DOHH2 (cell line): Measurements from ENCODE around the gene IL10RA.

Source experiments
- EZH2phosphoT487 ChIP-seq: fragments of 200-600 bp; sonication (generic); IDR thresholded peaks from 2 replicates; pipeline ENCODE4 v1.6.1; 2017; ENCODE audit warnings: borderline replicate concordance, mild to moderate bottlenecking, antibody characterized with exemption, low read length, moderate library complexity, mixed read lengths
- TF ChIP-seq, protein P1 (sequence below): fragments of 200-600 bp; sonication (generic); IDR thresholded peaks from one replicate; pipeline ENCODE4 v1.5.1; 2014; ENCODE audit warnings: antibody characterized with exemption, mild to moderate bottlenecking, low read depth, low read length; ENCODE audit not compliant: poor library complexity, severe bottlenecking

DNA sequence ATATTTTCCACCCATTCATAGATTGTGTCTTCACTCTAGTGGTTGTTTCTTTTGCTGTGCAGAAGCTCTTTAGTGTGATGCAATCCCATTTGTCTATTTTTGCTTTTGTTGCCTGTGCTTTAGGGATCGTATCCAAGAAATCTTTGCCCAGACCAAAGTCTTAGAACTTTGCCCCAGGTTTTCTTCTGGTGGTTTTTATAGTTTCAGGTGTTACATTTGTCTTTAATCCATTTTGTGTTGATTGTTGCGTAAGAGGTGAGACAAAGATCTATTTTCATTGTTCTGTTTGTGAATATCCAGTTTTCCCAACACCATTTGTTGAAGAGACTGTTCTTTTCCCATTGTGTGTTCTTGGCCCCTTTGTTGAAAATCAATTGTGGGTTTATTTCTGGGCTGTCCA lies 6.4 kb downstream of the IL10RA start:
- TF ChIP-seq, protein P1, sequence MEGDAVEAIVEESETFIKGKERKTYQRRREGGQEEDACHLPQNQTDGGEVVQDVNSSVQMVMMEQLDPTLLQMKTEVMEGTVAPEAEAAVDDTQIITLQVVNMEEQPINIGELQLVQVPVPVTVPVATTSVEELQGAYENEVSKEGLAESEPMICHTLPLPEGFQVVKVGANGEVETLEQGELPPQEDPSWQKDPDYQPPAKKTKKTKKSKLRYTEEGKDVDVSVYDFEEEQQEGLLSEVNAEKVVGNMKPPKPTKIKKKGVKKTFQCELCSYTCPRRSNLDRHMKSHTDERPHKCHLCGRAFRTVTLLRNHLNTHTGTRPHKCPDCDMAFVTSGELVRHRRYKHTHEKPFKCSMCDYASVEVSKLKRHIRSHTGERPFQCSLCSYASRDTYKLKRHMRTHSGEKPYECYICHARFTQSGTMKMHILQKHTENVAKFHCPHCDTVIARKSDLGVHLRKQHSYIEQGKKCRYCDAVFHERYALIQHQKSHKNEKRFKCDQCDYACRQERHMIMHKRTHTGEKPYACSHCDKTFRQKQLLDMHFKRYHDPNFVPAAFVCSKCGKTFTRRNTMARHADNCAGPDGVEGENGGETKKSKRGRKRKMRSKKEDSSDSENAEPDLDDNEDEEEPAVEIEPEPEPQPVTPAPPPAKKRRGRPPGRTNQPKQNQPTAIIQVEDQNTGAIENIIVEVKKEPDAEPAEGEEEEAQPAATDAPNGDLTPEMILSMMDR: no peak
- no peak for TF ChIP-seq EZH2phosphoT487
